Measurements from ENCODE around the gene CCK. TPM values are rescaled to one million over a fixed set of nuclear protein-coding genes. Genes with fewer than 3 reads are reported as not detected.

The CCK gene
- total RNA-seq, 1 donor from 2014 or later = 1.1 TPM

- Histone ChIP-seq H3K27me3 (no peaks in the 10 kb centered on the region), H3F3A (ENCODE audit: low read depth) (no peaks in the 10 kb centered on the region), H3K36me3 (no peaks in the 10 kb centered on the region), H3K4me3 (no peak overlapping the region), H3K4me2 (no peak overlapping the region), H3K9me3 (ENCODE audit: low read depth) (no peaks in the 10 kb centered on the region), H3K27ac (no peak overlapping the region), H4K20me1 (ENCODE audit: low read depth) (no peaks in the 10 kb centered on the region), H3K4me1 (peaks cover 16% of the 10 kb centered on the region), H3K79me2 (ENCODE audit: low read depth) (no peaks in the 10 kb centered on the region), H3K9ac (no peak overlapping the region), H2AFZ (replicated peaks) (no peak overlapping the region)
- Mint-ChIP-seq H3K36me3 (peaks cover 14% of the 10 kb centered on the region), H3K4me1 (peaks cover 2% of the 10 kb centered on the region), H3K27me3 (ENCODE audit: insufficient read depth, low read depth) (peaks cover 11% of the 10 kb centered on the region), H3K27ac (no peak overlapping the region), H3K4me3 (no peak overlapping the region), H3K9me3 (no peaks in the 10 kb centered on the region)
- TF ChIP-seq EZH2phosphoT487 (IDR thresholded peaks at IDR 0.05) (no peak), EZH2 (IDR thresholded peaks at IDR 0.05) (no peak), CTCF (IDR thresholded peaks at IDR 0.05) (no peak)
- no peak for DNase-seq (ENCODE audit: low spot score)
These were observed 39.2 kb downstream of the CCK start for GRCh38 chr3:42226470-42227425.

- H3K36me3 Mint-ChIP-seq = peaks cover 15% of the 10 kb centered on the region
- TF ChIP-seq CTCF (IDR thresholded peaks at IDR 0.05) (no peak), EZH2phosphoT487 (IDR thresholded peaks at IDR 0.05) (no peak), EZH2 (IDR thresholded peaks at IDR 0.05) (no peak)
- Histone ChIP-seq H3K9me3 (ENCODE audit: low read depth) (no peaks in the 10 kb centered on the region), H3F3A (ENCODE audit: low read depth) (no peaks in the 10 kb centered on the region), H4K20me1 (ENCODE audit: low read depth) (no peaks in the 10 kb centered on the region), H3K4me1 (peaks cover 9% of the 10 kb centered on the region), H3K36me3 (no peaks in the 10 kb centered on the region), H3K27ac (no peak overlapping the region), H3K4me2 (no peak overlapping the region), H3K27me3 (no peaks in the 10 kb centered on the region), H2AFZ (replicated peaks) (no peak overlapping the region), H3K79me2 (ENCODE audit: low read depth) (no peaks in the 10 kb centered on the region), H3K4me3 (no peak overlapping the region), H3K9ac (no peak overlapping the region)
- H3K9me3 Mint-ChIP-seq = no peaks in the 10 kb centered on the region
- H3K4me1 Mint-ChIP-seq = peaks cover 2% of the 10 kb centered on the region
- no peak overlapping the region for H3K4me3 Mint-ChIP-seq
- H3K27me3 Mint-ChIP-seq (ENCODE audit: insufficient read depth, low read depth) = peaks cover 10% of the 10 kb centered on the region
- no peak overlapping the region for H3K27ac Mint-ChIP-seq
- DNase-seq (ENCODE audit: low spot score) = no peak
These were observed 40.3 kb downstream of the CCK start for GRCh38 chr3:42225486-42226363.

GRCh38 chr3:42224658-42225421 lies 41.1 kb downstream of the CCK start:
- Histone ChIP-seq H3K4me1 (peaks cover 6% of the 10 kb centered on the region), H3F3A (ENCODE audit: low read depth) (no peaks in the 10 kb centered on the region), H3K36me3 (no peaks in the 10 kb centered on the region), H3K9ac (no peak overlapping the region), H3K27ac (no peak overlapping the region), H3K4me3 (no peak overlapping the region), H3K79me2 (ENCODE audit: low read depth) (no peaks in the 10 kb centered on the region), H3K9me3 (ENCODE audit: low read depth) (no peaks in the 10 kb centered on the region), H4K20me1 (ENCODE audit: low read depth) (no peaks in the 10 kb centered on the region), H2AFZ (replicated peaks) (no peak overlapping the region), H3K27me3 (no peaks in the 10 kb centered on the region), H3K4me2 (no peak overlapping the region)
- DNase-seq (ENCODE audit: low spot score) = no peak
- Mint-ChIP-seq H3K27me3 (ENCODE audit: insufficient read depth, low read depth) (peaks cover 10% of the 10 kb centered on the region), H3K36me3 (peaks cover 18% of the 10 kb centered on the region), H3K4me1 (peaks cover 2% of the 10 kb centered on the region), H3K27ac (no peak overlapping the region), H3K9me3 (no peaks in the 10 kb centered on the region), H3K4me3 (no peak overlapping the region)
- TF ChIP-seq EZH2phosphoT487 (IDR thresholded peaks at IDR 0.05) = no peak
- TF ChIP-seq CTCF (IDR thresholded peaks at IDR 0.05) = no peak

Measured in neural progenitor cell (in vitro differentiated cells).